HG03064 (cell line): ENCODE results near the gene ANXA11.

ENCODE experiments used
- ATAC-seq: cut with Tn5 transposase; IDR thresholded peaks from one replicate; pipeline ENCODE4 v1.9.1; 2021; ENCODE audit warnings: low read depth; ENCODE audit not compliant: unreplicated experiment

The ANXA11 gene

DNA sequence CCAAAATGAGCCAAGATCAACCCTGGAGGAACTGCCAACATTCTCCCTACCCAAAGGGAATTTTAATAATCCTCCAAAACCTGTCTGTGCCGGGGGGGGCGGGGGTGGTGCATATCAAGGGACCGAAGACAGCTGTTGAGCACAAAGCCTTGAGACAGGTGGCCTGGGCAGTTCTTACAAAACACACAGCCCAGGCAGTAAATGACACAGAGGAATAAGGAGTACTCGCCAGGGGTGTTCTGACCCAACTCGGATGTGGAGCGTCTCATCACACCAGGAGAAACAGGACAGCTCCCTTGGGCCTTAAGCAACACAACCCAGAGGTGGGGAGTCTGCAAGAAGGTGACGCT lies 37.2 kb downstream of the ANXA11 start:
- ATAC-seq: no peak

DNA sequence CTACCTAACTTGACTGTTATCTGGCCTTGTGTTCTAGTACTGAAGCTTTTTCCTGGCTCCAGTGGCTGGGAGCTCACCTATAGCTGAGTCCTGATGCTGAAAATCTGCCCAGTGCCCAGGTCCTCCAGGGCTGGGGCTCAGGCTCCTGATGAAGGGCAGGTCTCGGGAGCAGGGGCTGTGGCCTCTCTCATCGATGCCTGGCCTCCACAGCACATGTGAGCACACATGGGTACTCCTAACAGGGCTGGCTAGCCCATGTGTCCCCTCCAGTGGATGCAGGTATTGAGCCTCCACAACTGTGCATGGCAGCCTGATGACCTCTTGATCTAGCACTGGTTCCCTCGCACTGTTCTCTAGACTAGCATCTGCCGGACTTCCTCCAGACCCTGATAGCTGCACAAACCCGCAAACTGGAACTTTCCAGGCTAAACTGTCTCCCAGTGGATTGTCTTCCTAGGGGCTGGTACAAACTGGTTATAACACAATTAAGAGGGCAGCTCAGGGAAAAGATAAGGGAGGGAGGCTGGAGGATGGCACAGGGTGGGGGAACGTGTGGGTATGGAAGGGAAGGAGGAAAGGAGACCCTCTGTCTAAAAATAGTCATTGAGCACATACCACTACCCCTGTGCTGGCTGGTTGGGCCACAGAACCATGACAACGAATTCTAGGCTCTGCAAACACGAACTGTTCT lies 37.7 kb downstream of the ANXA11 start:
- ATAC-seq: no peak

DNA sequence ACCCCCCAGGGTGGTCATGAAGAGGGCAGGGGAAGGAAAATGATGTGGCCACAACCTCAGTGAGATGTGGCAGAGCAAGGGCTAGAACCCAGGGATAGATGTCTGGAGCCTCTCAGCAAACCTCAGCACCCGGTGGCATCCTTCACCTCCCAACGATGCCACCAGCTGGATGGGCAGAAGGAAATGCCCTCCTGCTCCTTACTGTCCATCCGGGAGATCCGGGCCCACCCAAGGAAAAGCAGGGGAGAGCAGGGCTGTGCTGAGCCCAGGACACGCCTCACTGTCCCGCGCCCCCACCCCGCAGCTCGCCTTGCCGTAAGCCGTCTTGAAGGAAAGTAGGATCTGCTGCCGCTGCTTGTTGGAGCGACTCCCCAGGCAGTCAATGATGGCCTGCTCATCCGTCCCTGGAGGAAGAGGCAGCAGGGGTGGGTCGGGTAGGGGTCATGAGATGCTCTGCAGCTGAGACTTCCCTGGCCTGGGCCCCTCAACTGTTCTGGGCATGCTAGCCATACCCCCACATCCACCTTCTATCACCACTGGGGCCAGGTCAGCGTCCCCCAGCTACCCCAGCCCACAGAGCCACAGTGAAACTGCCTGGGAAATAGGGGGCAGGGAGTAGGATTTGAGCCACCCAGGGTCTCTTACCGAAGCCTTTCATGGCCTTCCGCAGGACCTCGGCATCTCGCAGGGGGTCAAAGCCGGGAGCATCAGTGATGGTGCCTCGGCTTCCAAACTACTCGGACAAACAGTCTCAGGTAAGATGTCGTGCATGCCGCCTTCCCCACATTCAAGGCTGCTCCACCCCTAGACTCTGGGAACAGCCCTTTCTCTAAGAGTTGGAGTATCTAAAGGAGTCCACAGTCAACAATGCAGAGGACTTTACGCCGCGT lies 38.5 kb downstream of the ANXA11 start:
- no peak for ATAC-seq

DNA sequence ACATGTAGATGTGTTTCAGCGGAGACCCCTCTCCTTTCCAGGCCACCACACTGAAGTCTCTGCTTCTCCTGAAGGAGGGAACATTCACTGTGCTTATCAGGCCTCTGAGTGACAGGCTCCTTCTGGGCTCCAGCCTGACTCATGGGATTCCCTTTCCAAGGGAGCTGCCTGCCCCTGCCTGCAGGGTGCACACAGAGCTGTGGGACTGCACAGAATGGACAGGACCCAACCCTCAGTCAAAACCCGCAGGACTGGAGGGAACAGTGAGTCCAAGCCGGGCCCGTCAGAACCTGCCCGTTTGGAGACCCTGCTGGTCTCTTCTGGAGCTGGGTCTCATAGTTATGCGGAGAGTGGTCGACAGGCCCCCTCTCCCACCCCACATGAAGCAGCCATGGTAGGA lies 40.2 kb downstream of the ANXA11 start:
- ATAC-seq: no peak

DNA sequence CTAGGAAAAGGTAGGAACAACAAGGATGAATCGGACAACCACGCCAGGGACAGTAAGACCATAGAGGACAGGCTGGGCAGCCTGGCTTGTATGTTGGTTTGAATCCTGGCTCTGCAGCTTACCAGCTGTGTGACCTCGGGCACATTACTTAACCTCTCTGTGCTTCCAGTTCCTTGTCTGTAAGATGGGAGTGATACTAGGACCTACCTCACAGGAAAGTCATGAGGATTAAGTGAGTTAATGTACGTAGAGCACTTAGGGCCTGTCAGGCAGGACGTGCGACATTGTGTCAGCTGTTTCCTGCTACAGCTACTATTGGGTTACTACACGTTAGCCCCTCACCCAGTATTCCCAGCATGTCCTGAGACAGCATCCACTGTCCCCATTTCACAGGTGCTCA lies 40.7 kb downstream of the ANXA11 start:
- no peak for ATAC-seq

DNA sequence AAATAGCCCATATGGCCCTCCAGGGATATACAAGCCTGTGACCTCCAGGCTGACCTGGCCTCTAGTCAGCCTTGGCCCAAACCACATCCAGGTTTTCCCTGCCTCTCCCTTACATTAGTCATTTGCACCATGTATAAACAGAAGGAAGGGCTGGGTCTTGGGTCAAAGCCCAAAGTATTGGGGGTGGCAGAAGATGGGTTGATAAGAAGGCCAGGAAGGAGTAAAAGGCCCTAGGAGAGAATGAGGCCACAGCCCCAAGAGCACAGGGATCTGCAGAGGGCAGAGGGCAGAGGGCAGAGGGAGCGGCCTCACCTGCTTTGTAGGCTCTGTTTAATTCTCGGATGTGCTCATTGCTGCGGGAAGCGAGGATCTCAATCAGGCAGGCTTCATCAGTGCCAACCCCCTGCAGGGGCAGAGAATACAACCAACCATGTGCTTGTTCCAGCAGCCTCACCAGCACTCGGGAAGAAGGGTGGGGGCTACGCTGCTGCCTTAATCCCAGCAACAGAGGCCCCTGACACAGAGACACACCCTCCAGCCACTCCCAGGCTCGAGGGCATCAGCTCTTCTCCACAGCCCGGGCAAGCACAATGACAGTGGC lies 41.5 kb downstream of the ANXA11 start:
- no peak for ATAC-seq

DNA sequence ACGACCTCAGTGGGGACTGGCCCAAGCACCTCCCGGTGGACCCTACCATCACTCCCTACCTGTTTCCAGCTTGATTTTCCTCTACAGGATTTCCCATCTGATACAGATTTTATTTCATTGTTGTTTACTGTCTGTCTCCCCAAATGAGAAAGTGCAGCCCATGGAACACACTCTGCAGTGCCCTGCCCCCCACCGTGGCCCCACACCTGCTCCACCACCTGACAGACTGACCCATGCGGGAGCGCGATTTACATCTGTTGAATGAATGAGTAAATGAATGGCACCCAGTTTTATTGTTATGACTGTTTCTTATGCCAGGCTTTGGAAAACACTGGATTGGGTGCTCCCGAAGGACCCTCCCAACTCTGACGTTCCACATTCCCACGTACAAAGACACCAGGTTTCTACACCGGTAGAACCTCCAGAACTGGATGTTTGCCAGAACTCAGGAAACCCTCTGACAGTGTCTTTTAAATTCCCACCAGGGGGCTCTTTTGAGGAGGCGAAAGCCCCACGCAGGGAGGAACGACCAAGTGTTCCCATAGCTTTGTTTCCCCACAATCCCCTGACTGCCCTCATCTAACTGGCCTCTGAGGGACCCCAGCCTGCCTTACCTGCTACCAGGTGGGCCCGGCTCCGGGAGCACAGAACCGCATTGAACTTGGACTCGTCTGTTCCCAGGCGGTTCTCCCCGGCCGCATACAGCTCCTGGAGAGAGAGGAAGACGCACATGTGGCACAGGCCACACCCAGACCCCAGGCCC lies 43.8 kb downstream of the ANXA11 start:
- ATAC-seq: no peak

DNA sequence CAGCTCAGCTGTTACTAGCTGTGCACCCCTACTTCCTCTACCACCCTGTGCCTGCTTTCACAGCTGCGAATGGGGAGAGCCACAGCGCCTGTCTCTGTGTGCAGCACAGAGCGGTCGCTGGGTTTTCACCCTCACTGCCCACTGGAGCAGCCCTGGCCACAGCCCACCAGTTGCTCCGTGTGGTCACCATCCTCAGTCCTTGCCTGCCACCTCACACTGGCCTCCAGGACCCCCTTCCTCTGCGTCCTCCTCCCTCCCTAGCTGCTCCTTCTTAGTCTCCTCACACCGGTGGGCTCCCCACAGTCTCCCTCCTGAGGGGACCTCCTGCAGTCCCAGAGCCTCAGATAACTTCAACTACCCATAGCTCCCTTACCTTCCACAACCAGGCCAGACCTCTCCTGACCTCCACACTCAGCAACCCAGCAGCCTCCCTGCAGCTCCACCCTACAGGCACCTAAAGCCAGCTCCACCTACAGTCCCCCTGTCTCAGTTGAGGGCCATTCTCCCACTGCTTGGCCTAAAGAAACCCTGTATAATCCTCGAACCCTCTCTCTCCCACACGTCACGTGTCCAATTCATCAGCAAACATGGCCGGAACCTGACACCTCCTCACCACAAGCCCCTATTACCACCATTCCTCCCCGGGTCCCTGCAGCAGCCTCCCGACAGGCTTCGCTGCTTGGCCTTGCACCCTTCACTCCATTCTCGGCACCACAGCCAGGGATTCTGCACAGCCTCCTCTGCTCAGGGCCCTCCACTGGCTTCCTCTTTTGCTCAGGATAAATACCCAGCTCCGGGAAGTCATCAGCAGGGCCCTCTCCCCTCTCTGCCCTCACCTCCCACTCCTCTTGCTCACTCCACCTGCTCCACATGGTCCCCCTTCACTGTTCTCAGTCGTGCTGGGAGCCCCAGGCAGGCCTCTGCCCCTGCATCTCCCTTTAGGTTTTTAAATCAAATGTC lies 44.7 kb downstream of the ANXA11 start:
- ATAC-seq: no peak

DNA sequence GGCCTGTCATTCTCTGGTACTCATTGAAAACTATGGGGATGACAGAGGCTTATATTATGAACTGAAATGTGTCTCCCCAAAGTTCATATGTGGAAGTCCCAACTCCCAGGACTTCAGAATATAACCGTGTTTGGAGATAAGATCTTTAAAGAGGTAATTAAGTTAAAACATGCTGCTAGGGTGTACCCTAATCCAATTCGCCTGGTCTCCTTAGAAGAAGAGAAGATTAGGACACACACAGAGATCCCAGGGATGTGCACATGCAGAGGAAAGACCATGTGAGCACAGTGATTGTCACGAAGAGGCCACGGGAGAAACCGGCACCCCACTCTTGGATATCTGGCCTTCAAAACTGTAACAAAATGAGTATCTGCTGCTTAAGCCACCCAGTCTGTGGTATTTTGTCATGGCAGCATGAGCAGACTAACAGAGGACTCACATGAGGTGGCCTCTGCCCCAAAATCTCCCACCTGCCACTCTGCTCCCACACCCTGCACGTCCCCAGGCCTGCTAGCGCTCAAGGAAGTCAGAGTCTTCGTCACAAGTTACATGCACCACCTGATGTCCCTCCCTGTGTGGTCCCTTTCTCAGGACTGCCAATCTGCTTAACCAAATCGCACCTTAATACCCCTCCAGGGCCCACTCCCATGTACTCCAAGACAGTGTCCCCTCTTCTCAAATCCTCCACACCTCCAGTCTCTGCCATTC lies 46.0 kb downstream of the ANXA11 start:
- no peak for ATAC-seq

DNA sequence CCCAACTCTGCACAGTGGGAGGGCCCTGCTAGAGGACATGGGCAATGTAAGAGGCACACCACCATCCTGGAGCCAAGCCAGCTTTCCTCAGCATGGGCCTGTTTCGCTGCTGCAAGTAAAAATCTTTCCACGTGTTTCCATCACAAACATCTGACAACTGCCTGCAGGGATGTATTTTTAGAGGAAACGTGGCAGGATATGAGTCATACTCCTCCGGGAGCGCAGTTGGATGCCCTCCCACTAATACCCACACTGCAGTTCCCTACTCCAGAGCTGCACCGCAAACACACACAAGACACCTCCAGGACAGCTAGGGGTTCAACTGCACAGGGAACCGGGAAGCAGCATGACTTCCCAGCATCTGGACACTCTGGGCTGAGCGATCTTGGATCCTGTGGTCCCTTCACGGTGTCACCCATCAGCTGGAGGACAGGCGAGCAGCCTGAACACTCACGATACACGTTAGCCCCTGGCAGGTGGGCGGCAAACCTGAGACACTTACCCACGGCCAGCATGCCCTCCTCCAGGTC lies 46.7 kb downstream of the ANXA11 start:
- ATAC-seq: no peak

DNA sequence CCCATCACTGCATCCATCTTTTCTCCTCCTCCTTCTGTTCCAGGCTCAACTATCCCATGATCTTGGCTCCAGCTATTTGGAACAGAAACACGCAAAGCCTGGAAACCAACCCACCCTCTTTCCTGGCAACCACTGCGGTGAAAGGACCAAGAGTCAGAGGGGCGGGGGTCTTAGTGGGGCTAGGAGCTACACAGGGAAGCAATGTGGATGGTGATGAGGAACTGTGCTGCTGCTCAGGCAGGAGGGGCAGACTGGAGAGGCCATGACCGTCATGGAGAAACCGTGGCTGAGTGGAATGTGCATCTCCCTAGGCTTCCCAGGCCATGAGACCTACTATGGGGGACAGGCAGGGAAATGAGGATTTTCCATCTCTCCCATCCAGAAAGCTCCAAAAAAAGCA lies 47.2 kb downstream of the ANXA11 start:
- ATAC-seq: no peak

DNA sequence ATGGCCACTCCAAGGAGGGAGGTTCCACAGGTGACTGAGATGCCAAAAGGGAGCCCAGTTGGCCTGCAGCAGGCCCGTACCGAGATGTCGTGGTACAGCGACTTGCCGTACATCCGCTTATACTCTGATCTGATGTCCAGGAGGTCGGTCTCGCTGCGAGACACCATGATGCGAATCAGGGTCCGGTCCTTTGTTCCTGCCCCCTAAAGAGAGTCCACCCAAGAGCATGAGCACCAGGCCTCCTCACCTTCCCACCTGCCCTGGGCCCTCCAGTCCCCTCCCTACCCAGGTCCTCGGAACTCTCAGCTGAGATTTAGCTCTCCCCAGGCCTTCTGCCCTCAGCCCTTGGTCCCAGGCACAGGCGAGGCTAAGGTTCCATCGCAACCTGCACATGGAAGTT lies 47.8 kb downstream of the ANXA11 start:
- ATAC-seq: no peak

DNA sequence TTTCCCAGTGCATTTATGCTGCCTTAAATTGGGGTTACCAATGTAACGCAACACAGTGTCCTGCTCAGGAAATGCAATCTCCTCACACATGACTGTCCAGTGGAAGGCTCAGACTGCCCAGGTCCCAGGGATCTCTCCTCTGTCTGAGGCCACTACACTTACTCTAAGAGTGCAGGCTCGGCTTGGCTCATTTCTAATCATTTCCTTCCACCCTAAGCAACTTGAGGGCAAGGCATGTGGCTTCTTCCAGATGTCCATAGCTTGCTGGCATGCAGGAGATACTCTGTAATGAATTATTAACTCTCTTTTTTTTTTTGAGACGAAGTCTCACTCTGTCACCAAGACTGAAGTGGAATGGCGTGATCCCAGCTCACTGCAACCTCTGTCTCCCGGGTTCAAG lies 49.1 kb downstream of the ANXA11 start:
- ATAC-seq: no peak

DNA sequence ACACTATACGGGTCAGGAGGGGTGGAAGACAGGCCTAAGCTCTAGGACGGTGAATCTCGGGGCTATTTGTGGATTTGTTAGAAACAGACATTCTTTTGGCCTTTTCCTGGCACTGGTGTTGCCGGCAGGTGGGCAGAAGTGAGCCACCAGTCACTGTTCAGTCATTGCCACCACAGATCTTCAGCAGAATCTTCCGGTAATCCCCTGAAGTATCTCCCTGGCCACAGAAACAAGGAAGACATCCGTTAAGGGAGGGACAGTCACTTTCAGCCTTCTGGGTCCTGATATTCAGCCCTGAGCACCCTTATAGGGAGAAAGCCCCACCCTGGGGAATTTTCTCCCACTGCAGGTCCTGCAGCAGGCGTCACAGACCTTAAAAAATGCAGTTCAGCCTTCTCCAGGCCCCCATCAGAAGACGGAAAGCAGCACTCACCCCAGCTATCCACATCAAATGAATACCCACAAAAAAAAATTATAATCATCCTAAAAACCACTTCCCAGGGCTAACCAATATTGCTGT lies 49.6 kb downstream of the ANXA11 start:
- no peak for ATAC-seq

DNA sequence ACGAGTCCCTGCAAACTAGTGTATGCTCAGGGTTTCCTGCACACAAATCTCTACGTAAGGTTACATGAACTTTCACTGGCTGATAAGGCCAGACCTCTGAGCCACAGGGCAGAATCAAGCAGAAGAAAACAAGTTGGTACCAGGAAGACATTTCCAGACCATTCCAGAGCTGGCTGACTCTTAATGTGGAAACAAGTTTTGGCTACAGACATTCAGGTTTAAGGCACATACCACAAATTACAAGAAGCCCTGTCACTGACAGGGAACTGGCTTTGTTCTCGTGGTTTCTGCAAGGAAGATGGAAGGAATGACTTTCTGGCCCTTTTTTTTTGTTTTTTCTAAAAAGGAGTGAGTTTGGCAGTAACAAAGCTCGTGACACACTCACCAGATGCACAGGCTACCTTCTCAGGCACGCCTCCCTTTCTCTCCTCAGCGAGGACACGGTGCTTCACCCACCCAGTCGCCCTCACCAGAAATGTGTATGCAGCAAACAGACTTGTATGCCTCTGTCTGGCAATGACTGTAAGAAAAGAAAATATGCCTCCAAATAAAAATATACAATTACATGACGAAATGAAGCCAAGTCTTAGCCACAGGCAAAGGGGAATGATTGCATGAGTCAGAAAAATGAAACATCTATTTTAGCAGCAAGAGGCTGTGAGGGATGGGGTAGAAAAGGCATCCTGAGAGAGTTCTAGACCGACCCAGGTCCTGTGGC lies 50.2 kb downstream of the ANXA11 start:
- ATAC-seq: no peak

DNA sequence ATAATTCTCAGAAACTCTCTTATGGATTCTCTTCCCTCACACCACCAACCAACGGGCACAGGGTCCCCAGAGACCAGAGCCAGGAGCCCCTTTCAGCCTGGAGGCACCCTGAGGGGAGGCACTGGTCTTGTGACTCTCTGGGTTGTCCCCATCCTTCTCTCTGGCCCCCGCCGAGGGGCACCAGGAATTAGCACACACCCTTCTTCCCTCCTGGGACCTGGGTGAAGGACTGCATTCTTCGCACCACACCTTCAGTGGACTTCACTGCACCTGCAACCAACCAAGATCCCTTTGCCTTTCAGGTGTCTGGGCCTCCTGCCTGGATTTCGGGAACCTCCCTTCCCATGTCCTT lies 50.7 kb downstream of the ANXA11 start:
- no peak for ATAC-seq

DNA sequence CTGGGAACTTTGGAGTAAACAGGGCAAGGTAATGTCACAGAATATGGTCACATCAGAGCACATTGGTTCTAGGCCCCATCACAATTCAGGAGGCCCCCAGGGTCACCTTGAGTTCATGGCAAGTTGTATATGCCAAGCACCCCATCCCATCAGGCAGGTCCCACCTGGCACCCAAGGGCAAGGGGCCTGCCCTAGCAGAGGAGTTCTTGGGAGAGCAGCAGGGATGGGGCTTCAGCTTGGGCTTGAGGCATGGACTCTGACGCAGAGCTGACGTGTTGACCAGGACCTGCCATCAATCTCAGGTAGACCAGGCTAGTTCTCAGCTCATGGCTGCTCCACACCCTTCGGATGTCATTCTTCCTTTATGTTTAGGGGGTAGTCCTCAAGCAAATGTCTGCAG lies 51.9 kb downstream of the ANXA11 start:
- ATAC-seq: no peak

DNA sequence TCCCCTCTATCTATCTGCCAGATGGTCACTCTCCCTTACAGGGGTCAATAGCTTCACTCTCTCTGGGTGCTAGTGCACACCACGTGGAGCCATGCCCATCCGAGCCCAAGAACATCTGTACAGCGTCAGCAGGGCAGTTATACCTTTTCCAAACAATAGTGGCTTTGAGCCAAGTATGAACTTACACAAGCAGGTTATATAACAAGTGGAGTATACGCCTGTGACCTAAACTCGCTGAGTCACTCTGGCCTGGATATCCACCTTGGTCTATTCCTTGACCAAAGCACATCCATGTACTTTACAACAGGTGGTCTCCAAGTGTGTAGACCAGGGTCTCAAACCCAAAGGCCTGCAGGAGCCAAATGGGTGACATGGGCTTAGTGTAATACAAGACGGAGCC lies 52.5 kb downstream of the ANXA11 start:
- ATAC-seq: no peak
